HCT116 (cell line): ENCODE measurements around the gene ADAM19. TPM values are rescaled to one million over a fixed set of nuclear protein-coding genes. Genes with fewer than 3 reads are reported as not detected.

Source experiments
- ATAC-seq: fragments of 200-7000 bp; cut with Tn5 transposase; 2 replicates; pipeline ENCODE4 v1.9.1; 2020; ENCODE audit warnings: mild to moderate bottlenecking, moderate library complexity
- BruUV-seq: library from RNA; stranded (reverse); fragments of 400-500 nt; replicated peaks from 2 replicates; lab custom pipeline; 2021; lab: Mats Ljungman, UMichigan
- CTCF ChIA-PET: fragments of 300-600 bp; sonication (Branson Sonifier 250); formaldehyde crosslinking; loops from one replicate; lab custom pipeline; 2021; ENCODE audit warnings: antibody characterized with exemption; lab: Charles Lee
- POLR2A ChIA-PET: fragments of 300-600, 350-600 bp; sonication (Branson Sonifier 250); formaldehyde crosslinking; loops from one replicate; lab custom pipeline; 2021; ENCODE audit warnings: antibody characterized with exemption; lab: Charles Lee
- RAD21 ChIA-PET, 2 experiments: fragments of 300-600 bp; sonication (Branson Sonifier 250); formaldehyde crosslinking; loops; one replicate each; lab custom pipeline; 2023; ENCODE audit warnings: low total read pairs in 2 of 2; ENCODE audit not compliant: uncharacterized antibody in 2 of 2, unreplicated experiment in 2 of 2, low non-redundant PET in 1 of 2; lab: Charles Lee
- DNase-seq: peaks from one replicate; pipeline ENCODE4 v3.0.0-alpha.2; 2010; ENCODE audit warnings: low read depth, low spot score
- H2AFZ ChIP-seq: fragments of 200-600 bp; shearing (Covaris generic), sonication (generic); 2 replicates; pipeline ENCODE4 v1.6.1; 2017; ENCODE audit warnings: low read depth, mixed run types, mixed read lengths, antibody characterized with exemption, low read length; ENCODE audit not compliant: poor library complexity, severe bottlenecking
- H3K27ac ChIP-seq: 2 replicates; pipeline ENCODE4 v1.5.1; 2012; ENCODE audit warnings: low read depth, low read length
- H3K27me3 ChIP-seq: fragments of 200-600 bp; sonication (generic); 2 replicates; pipeline ENCODE4 v1.6.1; 2016; ENCODE audit warnings: mixed run types, low read length, mixed read lengths; ENCODE audit not compliant: insufficient read depth
- H3K36me3 ChIP-seq, 2 experiments: fragments of 200-500 bp in 1 of 2; fragments of 200-600 bp in 1 of 2; sonication (Bioruptor generic) in 1 of 2; sonication (generic) in 1 of 2; 2 replicates each; pipeline versions ENCODE4 v1.5.1 to v1.6.1; 2014 to 2016; ENCODE audit warnings: low read length in 2 of 2, inconsistent platforms in 1 of 2, mixed read lengths in 1 of 2, mixed run types in 1 of 2; ENCODE audit not compliant: insufficient read depth in 2 of 2, control insufficient read depth in 1 of 2
- H3K4me1 ChIP-seq, 2 experiments: fragments of 200-600 bp in 1 of 2; sonication (generic) in 1 of 2; 2 replicates each; pipeline versions ENCODE4 v1.5.1 to v1.6.1; 2012 to 2017; ENCODE audit warnings: low read length in 2 of 2, inconsistent platforms in 1 of 2, mild to moderate bottlenecking in 1 of 2, mixed read lengths in 1 of 2, mixed run types in 1 of 2, moderate library complexity in 1 of 2; ENCODE audit not compliant: insufficient read depth in 2 of 2, control insufficient read depth in 1 of 2
- H3K4me2 ChIP-seq: fragments of 200-600 bp; sonication (generic); 2 replicates; pipeline ENCODE4 v1.6.1; 2017; ENCODE audit warnings: mixed run types, low read length, mixed read lengths
- H3K4me3 ChIP-seq, 2 experiments: fragments of 200-600 bp in 1 of 2; sonication (generic) in 1 of 2; replicated peaks in 1 of 2; 2 replicates each; pipeline ENCODE4 v1.5.1; 2011 to 2016; ENCODE audit warnings: low read length in 2 of 2, control low read depth in 1 of 2, low read depth in 1 of 2, mild to moderate bottlenecking in 1 of 2, mixed read lengths in 1 of 2, mixed run types in 1 of 2
- H3K79me2 ChIP-seq: fragments of 200-600 bp; sonication (generic); 2 replicates; pipeline ENCODE4 v1.6.1; 2017; ENCODE audit warnings: mild to moderate bottlenecking, mixed run types, low read length, moderate library complexity, mixed read lengths; ENCODE audit not compliant: insufficient read depth
- H3K9ac ChIP-seq: fragments of 200-600 bp; sonication (generic); 2 replicates; pipeline ENCODE4 v1.6.1; 2016; ENCODE audit warnings: low read length, mixed read lengths
- H3K9me2 ChIP-seq: fragments of 200-600 bp; sonication (generic), shearing (Covaris generic); 2 replicates; pipeline ENCODE4 v1.6.1; 2017; ENCODE audit warnings: mixed run types, mild to moderate bottlenecking, moderate library complexity; ENCODE audit not compliant: insufficient read depth
- H3K9me3 ChIP-seq, 2 experiments: fragments of 200-500 bp in 1 of 2; fragments of 200-600 bp in 1 of 2; sonication (Bioruptor generic) in 1 of 2; sonication (generic) in 1 of 2; 2 replicates each; pipeline ENCODE4 v1.6.1; 2014 to 2017; ENCODE audit warnings: low read length in 2 of 2, mixed read lengths in 2 of 2, inconsistent platforms in 1 of 2, low read depth in 1 of 2, mild to moderate bottlenecking in 1 of 2, mixed run types in 1 of 2, moderate library complexity in 1 of 2; ENCODE audit not compliant: control insufficient read depth in 1 of 2, insufficient read depth in 1 of 2
- H4K20me1 ChIP-seq: fragments of 200-600 bp; sonication (generic), shearing (Covaris generic); 2 replicates; pipeline ENCODE4 v1.6.1; 2017; ENCODE audit warnings: mixed run types, mild to moderate bottlenecking, moderate library complexity; ENCODE audit not compliant: insufficient read depth
- EGR1 ChIP-seq: IDR thresholded peaks from 2 replicates; pipeline ENCODE4 v1.6.1; 2012; ENCODE audit warnings: low read depth
- EZH2 ChIP-seq: fragments of 200-600 bp; sonication (generic); IDR thresholded peaks from 2 replicates; pipeline ENCODE4 v1.6.1; 2017; ENCODE audit warnings: antibody characterized with exemption, mixed run types
- POLR2AphosphoS5 ChIP-seq: IDR thresholded peaks from 2 replicates; pipeline ENCODE4 v1.6.1; 2011; ENCODE audit warnings: mild to moderate bottlenecking, low read depth, low read length, moderate library complexity
- SIN3A ChIP-seq: IDR thresholded peaks from 2 replicates; pipeline ENCODE4 v1.6.1; 2012; ENCODE audit warnings: low read depth
- SRF ChIP-seq: IDR thresholded peaks from 2 replicates; pipeline ENCODE4 v1.6.1; 2012; ENCODE audit warnings: low read depth
- TCF7L2 ChIP-seq: IDR thresholded peaks from 2 replicates; pipeline ENCODE4 v1.7.0; 2011; ENCODE audit warnings: borderline replicate concordance, inconsistent platforms; ENCODE audit not compliant: insufficient read depth, insufficient read length; ENCODE audit errors: extremely low read depth
- YY1 ChIP-seq: IDR thresholded peaks from 2 replicates; pipeline ENCODE4 v1.6.1; 2011; ENCODE audit warnings: low read length, low read depth, moderate library complexity, mild to moderate bottlenecking; ENCODE audit not compliant: insufficient replicate concordance; ENCODE audit errors: extremely low read depth
- ZBTB33 ChIP-seq: IDR thresholded peaks from 2 replicates; pipeline ENCODE4 v1.6.1; 2011; ENCODE audit warnings: mild to moderate bottlenecking, low read length, moderate library complexity; ENCODE audit not compliant: insufficient replicate concordance; ENCODE audit errors: extremely low read depth
- intact Hi-C: fragments of 100-400 bp; cut with micrococcal nuclease; formaldehyde crosslinking; loops from 2 replicates; pipeline ENCODE4 v1.10.0; 2022
- total RNA-seq: library from RNA; stranded (reverse); gene quantifications from one replicate; pipeline ENCODE4 v1.2.1, GENCODE V29; 2021; ENCODE audit not compliant: unreplicated experiment

The ADAM19 gene
- total RNA-seq, 1 experiment from 2014 or later = 77.3 TPM

- intact Hi-C loops = no loop called here
- no peak overlapping the region for H3K27ac ChIP-seq
- CTCF ChIA-PET = no interaction called here
Observed at GRCh38 chr5:157616785-157617184, 41.2 kb upstream of the ADAM19 start.

More at GRCh38 chr5:157616785-157617184, 41.2 kb upstream of the ADAM19 start:
- H4K20me1 ChIP-seq = no peaks in the 10 kb centered on the region
- H2AFZ ChIP-seq = peak overlapping the region; percentile 19
- no peaks in the 10 kb centered on the region for H3K9me2 ChIP-seq
- TF ChIP-seq TCF7L2 = no peak
- no peak for TF ChIP-seq EGR1
- TF ChIP-seq YY1 = no peak
- no peak for TF ChIP-seq POLR2AphosphoS5
- TF ChIP-seq SRF = no peak
- no peak for TF ChIP-seq ZBTB33
- TF ChIP-seq EZH2 = no peak
- TF ChIP-seq SIN3A = no peak
- no peak overlapping the region for H3K4me3 ChIP-seq
- H3K4me1 ChIP-seq = peaks cover 0 to 5% of the 10 kb centered on the region in 2 experiments; a peak in 1 of 4 replicates
- ChIA-PET POLR2A (no interaction called here), RAD21 (no interaction called here)
- no peak overlapping the region for H3K4me2 ChIP-seq
- DNase-seq = no peak
- no peaks in the 10 kb centered on the region for H3K9me3 ChIP-seq
- H3K79me2 ChIP-seq = no peaks in the 10 kb centered on the region
- H3K9ac ChIP-seq = no peak overlapping the region
- no peaks in the 10 kb centered on the region for H3K27me3 ChIP-seq
- no peak for ATAC-seq
- no TSS peak for BruUV-seq
- H3K36me3 ChIP-seq = no peaks in the 10 kb centered on the region
